GM19395 (cell line): ENCODE measurements around the gene GALNTL6.
"Not testable (repeated sequence)": the region's sequence is repeated elsewhere in the genome, so short reads cannot be mapped to it uniquely, and the experiment has no call there.

ENCODE experiments used
- ATAC-seq: cut with Tn5 transposase; IDR thresholded peaks from one replicate; pipeline ENCODE4 v1.9.1; 2021; ENCODE audit warnings: mild to moderate bottlenecking, moderate library complexity; ENCODE audit not compliant: unreplicated experiment

Gene GALNTL6

GRCh38 chr4:172356016-172356415 lies 542.8 kb downstream of the GALNTL6 start:
- ATAC-seq, result no peak

- no peak for ATAC-seq
Observed at GRCh38 chr4:172357006-172357540, 543.9 kb downstream of the GALNTL6 start.

GRCh38 chr4:172362569-172362968 lies 549.4 kb downstream of the GALNTL6 start:
- ATAC-seq, result no peak

- ATAC-seq, result no peak
Observed at GRCh38 chr4:172369471-172369959, 556.3 kb downstream of the GALNTL6 start.

GRCh38 chr4:172377486-172378140 lies 564.4 kb downstream of the GALNTL6 start:
- ATAC-seq, result no peak

GRCh38 chr4:172379834-172380233 lies 566.6 kb downstream of the GALNTL6 start:
- no peak for ATAC-seq

- ATAC-seq, result no peak
Observed at GRCh38 chr4:172390331-172390730, 577.1 kb downstream of the GALNTL6 start.

- no peak for ATAC-seq
Observed at GRCh38 chr4:172392741-172393140, 579.5 kb downstream of the GALNTL6 start.

- ATAC-seq, result no peak
Observed at GRCh38 chr4:172393220-172393619, 580.0 kb downstream of the GALNTL6 start.

- ATAC-seq, result no peak
Observed at GRCh38 chr4:172404676-172405075, 591.5 kb downstream of the GALNTL6 start.

- no peak for ATAC-seq
Observed at GRCh38 chr4:172410363-172410762, 597.2 kb downstream of the GALNTL6 start.

GRCh38 chr4:172411149-172411548 lies 597.9 kb downstream of the GALNTL6 start:
- no peak for ATAC-seq

- no peak for ATAC-seq
Observed at GRCh38 chr4:172412851-172413580, 599.8 kb downstream of the GALNTL6 start.

GRCh38 chr4:172428979-172429378 lies 615.8 kb downstream of the GALNTL6 start:
- not testable (repeated sequence) for ATAC-seq

- ATAC-seq, result no peak
Observed at GRCh38 chr4:172480471-172480870, 667.3 kb downstream of the GALNTL6 start.

GRCh38 chr4:172481802-172482508 lies 668.8 kb downstream of the GALNTL6 start:
- ATAC-seq, result no peak

GRCh38 chr4:172485007-172485406 lies 671.8 kb downstream of the GALNTL6 start:
- no peak for ATAC-seq

- ATAC-seq, result no peak
Observed at GRCh38 chr4:172486531-172486930, 673.3 kb downstream of the GALNTL6 start.

- ATAC-seq, result no peak
Observed at GRCh38 chr4:172489861-172490260, 676.7 kb downstream of the GALNTL6 start.

GRCh38 chr4:172495769-172496168 lies 682.6 kb downstream of the GALNTL6 start:
- no peak for ATAC-seq

- no peak for ATAC-seq
Observed at GRCh38 chr4:172497321-172497720, 684.1 kb downstream of the GALNTL6 start.
